Measurements from ENCODE around the gene WDR5. TPM values are rescaled to one million over a fixed set of nuclear protein-coding genes. Genes with fewer than 3 reads are reported as not detected.

WDR5 gene
- total RNA-seq, 1 donor from 2014 or later, result 16.7 TPM

GRCh38 chr9:134193912-134194535 lies 58.1 kb downstream of the WDR5 start:
- Histone ChIP-seq H3K27me3 (no peaks in the 10 kb centered on the region), H3K36me3 (no peaks in the 10 kb centered on the region), H3K9me3 (no peaks in the 10 kb centered on the region), H3K4me1 (no peaks in the 10 kb centered on the region), H3K4me3 (no peak overlapping the region), H3K27ac (no peak overlapping the region)
- intact Hi-C loops (cut with DNase I), result loop anchor here (5.0 kb wide), 1 partner anchor 113 kb away; no protein-coding TSS in a partner anchor
- TF ChIP-seq CTCF (IDR thresholded peaks at IDR 0.05) (no peak), POLR2A (IDR thresholded peaks at IDR 0.05) (no peak), POLR2AphosphoS5 (IDR thresholded peaks at IDR 0.05; ENCODE audit: insufficient read depth in 1 of 2, low read depth in 1 of 2) (no peak)
- no peak for DNase-seq (ENCODE audit: extremely low spot score in 2 of 2)

- no peak overlapping the region for H3K4me3 ChIP-seq
- intact Hi-C loops (cut with DNase I), result no loop called here
- H3K4me1 ChIP-seq, result no peaks in the 10 kb centered on the region
- no peaks in the 10 kb centered on the region for H3K9me3 ChIP-seq
- H3K27me3 ChIP-seq, result no peaks in the 10 kb centered on the region
- H3K36me3 ChIP-seq, result no peaks in the 10 kb centered on the region
- no peak for DNase-seq (ENCODE audit: extremely low spot score in 2 of 2)
- TF ChIP-seq POLR2A (IDR thresholded peaks at IDR 0.05) (no peak), CTCF (IDR thresholded peaks at IDR 0.05) (no peak), POLR2AphosphoS5 (IDR thresholded peaks at IDR 0.05; ENCODE audit: insufficient read depth in 1 of 2, low read depth in 1 of 2) (no peak)
- no peak overlapping the region for H3K27ac ChIP-seq
These were observed 59.7 kb downstream of the WDR5 start for GRCh38 chr9:134195558-134195957.

GRCh38 chr9:134196911-134197310 lies 61.0 kb downstream of the WDR5 start:
- DNase-seq (ENCODE audit: extremely low spot score in 2 of 2), result no peak
- H3K4me3 ChIP-seq, result no peak overlapping the region
- no peaks in the 10 kb centered on the region for H3K27me3 ChIP-seq
- intact Hi-C loops (cut with DNase I), result no loop called here
- H3K27ac ChIP-seq, result no peak overlapping the region
- H3K36me3 ChIP-seq, result no peaks in the 10 kb centered on the region
- H3K4me1 ChIP-seq, result no peaks in the 10 kb centered on the region
- no peak for TF ChIP-seq POLR2AphosphoS5 (IDR thresholded peaks at IDR 0.05; ENCODE audit: insufficient read depth in 1 of 2, low read depth in 1 of 2)
- TF ChIP-seq POLR2A (IDR thresholded peaks at IDR 0.05), result no peak
- no peak for TF ChIP-seq CTCF (IDR thresholded peaks at IDR 0.05)
- H3K9me3 ChIP-seq, result no peaks in the 10 kb centered on the region

GRCh38 chr9:134198791-134199190 lies 62.9 kb downstream of the WDR5 start:
- TF ChIP-seq POLR2AphosphoS5 (IDR thresholded peaks at IDR 0.05; ENCODE audit: insufficient read depth in 1 of 2, low read depth in 1 of 2) (no peak), POLR2A (IDR thresholded peaks at IDR 0.05) (no peak), CTCF (IDR thresholded peaks at IDR 0.05) (no peak)
- no peak overlapping the region for H3K27ac ChIP-seq
- H3K27me3 ChIP-seq, result no peaks in the 10 kb centered on the region
- intact Hi-C loops (cut with DNase I), result no loop called here
- no peak overlapping the region for H3K4me3 ChIP-seq
- peaks cover 5% of the 10 kb centered on the region for H3K9me3 ChIP-seq
- no peak for DNase-seq (ENCODE audit: extremely low spot score in 2 of 2)
- H3K36me3 ChIP-seq, result no peaks in the 10 kb centered on the region
- no peaks in the 10 kb centered on the region for H3K4me1 ChIP-seq

GRCh38 chr9:134200730-134201129 lies 64.8 kb downstream of the WDR5 start:
- intact Hi-C loops (cut with DNase I), result no loop called here
- Histone ChIP-seq H3K4me3 (no peak overlapping the region), H3K36me3 (no peaks in the 10 kb centered on the region), H3K27me3 (no peaks in the 10 kb centered on the region), H3K9me3 (peaks cover 5% of the 10 kb centered on the region), H3K4me1 (no peaks in the 10 kb centered on the region), H3K27ac (no peak overlapping the region)
- no peak for DNase-seq (ENCODE audit: extremely low spot score in 2 of 2)
- TF ChIP-seq CTCF (IDR thresholded peaks at IDR 0.05) (no peak), POLR2AphosphoS5 (IDR thresholded peaks at IDR 0.05; ENCODE audit: insufficient read depth in 1 of 2, low read depth in 1 of 2) (no peak), POLR2A (IDR thresholded peaks at IDR 0.05) (no peak)

All from vagina (tissue), 2 donors.